Smooth muscle cell (in vitro differentiated cells): ENCODE measurements around the gene ODAD4. TPM values are rescaled to one million over a fixed set of nuclear protein-coding genes. Genes with fewer than 3 reads are reported as not detected.
A peak's percentile ranks its signal among the peaks of the same experiment; 100 is the strongest.

ENCODE experiments used
- DNase-seq: peaks from one replicate; lab custom pipeline; 2025; ENCODE audit not compliant: unreplicated experiment; lab: John Stamatoyannopoulos, UW
- H2AFZ ChIP-seq: fragments of 200-600 bp; sonication (generic); 2 replicates; pipeline ENCODE4 v1.6.0; 2016; ENCODE audit warnings: antibody characterized with exemption, low read depth, mild to moderate bottlenecking
- H3F3A ChIP-seq: fragments of 200-600 bp; sonication (generic); 2 replicates; pipeline ENCODE4 v1.6.0; 2017; ENCODE audit warnings: antibody characterized with exemption, low read depth
- H3K27ac ChIP-seq: fragments of 200-600 bp; sonication (generic); 2 replicates; pipeline ENCODE4 v1.5.1; 2016; ENCODE audit warnings: low read depth, mild to moderate bottlenecking
- H3K27me3 ChIP-seq: fragments of 200-600 bp; sonication (generic); 2 replicates; pipeline ENCODE4 v1.6.1; 2016; ENCODE audit warnings: low read depth, mild to moderate bottlenecking
- H3K36me3 ChIP-seq: fragments of 200-600 bp; sonication (generic); 2 replicates; pipeline ENCODE4 v1.5.1; 2016; ENCODE audit warnings: low read depth
- H3K4me1 ChIP-seq: fragments of 200-600 bp; sonication (generic); 2 replicates; pipeline ENCODE4 v1.5.1; 2016; ENCODE audit warnings: low read depth
- H3K4me2 ChIP-seq: fragments of 200-600 bp; sonication (generic); 2 replicates; pipeline ENCODE4 v1.6.0; 2016; ENCODE audit warnings: mild to moderate bottlenecking
- H3K4me3 ChIP-seq: fragments of 200-600 bp; sonication (generic); 2 replicates; pipeline ENCODE4 v1.5.1; 2016; ENCODE audit warnings: mild to moderate bottlenecking
- H3K79me2 ChIP-seq: fragments of 200-600 bp; sonication (generic); 2 replicates; pipeline ENCODE4 v1.6.0; 2016; ENCODE audit warnings: low read depth, mild to moderate bottlenecking
- H3K9ac ChIP-seq: fragments of 200-600 bp; sonication (generic); 2 replicates; pipeline ENCODE4 v1.6.0; 2016; ENCODE audit warnings: low read depth
- H3K9me3 ChIP-seq: fragments of 200-600 bp; sonication (generic); replicated peaks from 2 replicates; pipeline ENCODE4 v1.5.1; 2016; ENCODE audit warnings: low read depth
- H4K20me1 ChIP-seq: fragments of 200-600 bp; sonication (generic); 2 replicates; pipeline ENCODE4 v1.6.0; 2016; ENCODE audit warnings: low read depth
- WGBS: methylation state at CpG from one replicate; pipeline ENCODE4 v1.1.7; 2016; ENCODE audit warnings: low lambda C conversion rate; 5-methylcytosine and 5-hydroxymethylcytosine counted together
- polyA plus RNA-seq: library from polyadenylated mRNA; unstranded; fragments of >200 nt; fragmentation: Nextera tagmentation; extraction: Ambion mirVana; gene quantifications from 2 replicates; pipeline ENCODE4 v1.2.1, GENCODE V29; 2016
- total RNA-seq: library from RNA; depleted of rRNA; stranded (reverse); fragments of >200 nt; gene quantifications from 2 replicates; pipeline ENCODE4 v1.2.3, GENCODE V29; 2014
- TF ChIP-seq, protein P1 (sequence below): fragments of 200-600 bp; sonication (generic); IDR thresholded peaks from 2 replicates; pipeline ENCODE4 v1.5.1; 2017; ENCODE audit warnings: borderline replicate concordance, mild to moderate bottlenecking, antibody characterized with exemption; ENCODE audit not compliant: insufficient read depth, poor library complexity, severe bottlenecking

The ODAD4 gene
- total and polyA plus RNA-seq, 2 experiments from 2014 or later, result 1.5 to 3.2 TPM

DNA sequence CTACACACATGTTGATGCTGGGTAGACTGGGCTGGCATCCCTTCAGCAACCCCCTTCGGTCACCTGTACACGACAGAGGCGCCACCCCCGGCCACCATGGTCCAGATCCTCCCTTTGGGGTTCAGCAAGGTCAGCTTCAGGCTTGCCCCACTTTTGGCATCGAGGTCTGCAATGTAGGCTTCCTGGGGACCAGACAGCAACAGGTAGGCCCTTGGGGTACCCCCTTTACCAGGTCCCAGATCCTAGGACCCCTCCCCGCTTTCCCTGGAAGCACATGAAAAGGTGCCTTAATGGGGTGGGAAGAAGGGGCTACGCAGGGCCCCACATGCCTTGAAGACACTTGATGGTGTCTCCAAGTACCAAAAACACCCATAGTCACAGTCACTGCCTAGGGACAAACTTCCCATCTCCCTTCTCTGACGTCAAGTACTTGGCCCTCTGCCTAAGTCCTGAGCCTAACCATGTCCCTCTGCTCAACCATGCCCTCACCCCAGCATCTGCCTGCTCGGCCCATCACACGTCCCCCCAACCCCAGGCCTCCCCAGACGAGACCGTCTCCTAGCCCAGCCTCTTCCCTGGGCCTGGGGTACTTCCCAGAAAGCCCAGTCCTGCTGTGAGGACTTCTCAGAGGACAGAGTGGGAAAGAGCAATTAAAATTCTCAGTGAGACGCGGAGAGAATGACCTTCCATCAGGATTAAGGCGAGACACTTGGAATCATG lies 23.8 kb upstream of the ODAD4 start:
- no peak overlapping the region for H3K4me3 ChIP-seq
- peaks cover 48% of the 10 kb centered on the region for H4K20me1 ChIP-seq
- peaks cover 13% of the 10 kb centered on the region for H3F3A ChIP-seq
- peaks cover 19% of the 10 kb centered on the region for H3K79me2 ChIP-seq
- H3K27ac ChIP-seq, result peak overlapping the region; percentile 88
- 80% methylated on average over 15 of the region's 15 CpGs for WGBS
- H3K36me3 ChIP-seq, result peaks cover 4% of the 10 kb centered on the region
- DNase-seq, result no peak
- H3K4me2 ChIP-seq, result peak overlapping the region; percentile 8
- peaks cover 7% of the 10 kb centered on the region for H3K4me1 ChIP-seq
- H3K9ac ChIP-seq, result peak overlapping the region; percentile 45
- H3K27me3 ChIP-seq, result no peaks in the 10 kb centered on the region
- TF ChIP-seq, protein P1, sequence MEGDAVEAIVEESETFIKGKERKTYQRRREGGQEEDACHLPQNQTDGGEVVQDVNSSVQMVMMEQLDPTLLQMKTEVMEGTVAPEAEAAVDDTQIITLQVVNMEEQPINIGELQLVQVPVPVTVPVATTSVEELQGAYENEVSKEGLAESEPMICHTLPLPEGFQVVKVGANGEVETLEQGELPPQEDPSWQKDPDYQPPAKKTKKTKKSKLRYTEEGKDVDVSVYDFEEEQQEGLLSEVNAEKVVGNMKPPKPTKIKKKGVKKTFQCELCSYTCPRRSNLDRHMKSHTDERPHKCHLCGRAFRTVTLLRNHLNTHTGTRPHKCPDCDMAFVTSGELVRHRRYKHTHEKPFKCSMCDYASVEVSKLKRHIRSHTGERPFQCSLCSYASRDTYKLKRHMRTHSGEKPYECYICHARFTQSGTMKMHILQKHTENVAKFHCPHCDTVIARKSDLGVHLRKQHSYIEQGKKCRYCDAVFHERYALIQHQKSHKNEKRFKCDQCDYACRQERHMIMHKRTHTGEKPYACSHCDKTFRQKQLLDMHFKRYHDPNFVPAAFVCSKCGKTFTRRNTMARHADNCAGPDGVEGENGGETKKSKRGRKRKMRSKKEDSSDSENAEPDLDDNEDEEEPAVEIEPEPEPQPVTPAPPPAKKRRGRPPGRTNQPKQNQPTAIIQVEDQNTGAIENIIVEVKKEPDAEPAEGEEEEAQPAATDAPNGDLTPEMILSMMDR, result no peak
- H2AFZ ChIP-seq, result no peak overlapping the region
- H3K9me3 ChIP-seq, result no peaks in the 10 kb centered on the region

DNA sequence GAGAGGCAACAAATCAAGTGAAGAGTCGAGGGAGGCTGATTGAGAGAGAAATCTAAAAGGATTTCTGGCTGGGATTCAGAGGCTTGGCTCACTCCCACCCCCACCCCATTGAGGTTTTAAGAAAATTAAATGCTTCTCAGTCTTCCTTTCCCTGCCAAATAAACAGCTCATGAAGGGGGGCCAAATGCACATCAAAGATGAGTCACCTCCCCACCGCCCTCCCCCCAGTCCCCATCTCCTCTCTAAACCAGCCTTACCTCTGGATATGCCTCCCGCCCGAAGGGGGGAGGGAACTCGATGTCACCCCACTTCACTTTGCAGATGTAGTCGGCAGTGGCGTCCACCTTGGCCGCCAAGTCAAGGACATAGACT lies 23.2 kb upstream of the ODAD4 start:
- Histone ChIP-seq H3K4me2 (peak overlapping the region; percentile 8), H3K79me2 (peaks cover 25% of the 10 kb centered on the region), H3K4me3 (no peak overlapping the region), H3K27me3 (no peaks in the 10 kb centered on the region), H2AFZ (no peak overlapping the region), H3K36me3 (peaks cover 4% of the 10 kb centered on the region), H3K9ac (peak overlapping the region; percentile 45), H3F3A (peaks cover 18% of the 10 kb centered on the region), H3K4me1 (peaks cover 7% of the 10 kb centered on the region), H3K27ac (peak overlapping the region; percentile 88), H3K9me3 (no peaks in the 10 kb centered on the region), H4K20me1 (peaks cover 51% of the 10 kb centered on the region)
- WGBS, result 78% methylated on average over 8 of the region's 8 CpGs
- TF ChIP-seq, protein P1, result no peak
- DNase-seq, result no peak

DNA sequence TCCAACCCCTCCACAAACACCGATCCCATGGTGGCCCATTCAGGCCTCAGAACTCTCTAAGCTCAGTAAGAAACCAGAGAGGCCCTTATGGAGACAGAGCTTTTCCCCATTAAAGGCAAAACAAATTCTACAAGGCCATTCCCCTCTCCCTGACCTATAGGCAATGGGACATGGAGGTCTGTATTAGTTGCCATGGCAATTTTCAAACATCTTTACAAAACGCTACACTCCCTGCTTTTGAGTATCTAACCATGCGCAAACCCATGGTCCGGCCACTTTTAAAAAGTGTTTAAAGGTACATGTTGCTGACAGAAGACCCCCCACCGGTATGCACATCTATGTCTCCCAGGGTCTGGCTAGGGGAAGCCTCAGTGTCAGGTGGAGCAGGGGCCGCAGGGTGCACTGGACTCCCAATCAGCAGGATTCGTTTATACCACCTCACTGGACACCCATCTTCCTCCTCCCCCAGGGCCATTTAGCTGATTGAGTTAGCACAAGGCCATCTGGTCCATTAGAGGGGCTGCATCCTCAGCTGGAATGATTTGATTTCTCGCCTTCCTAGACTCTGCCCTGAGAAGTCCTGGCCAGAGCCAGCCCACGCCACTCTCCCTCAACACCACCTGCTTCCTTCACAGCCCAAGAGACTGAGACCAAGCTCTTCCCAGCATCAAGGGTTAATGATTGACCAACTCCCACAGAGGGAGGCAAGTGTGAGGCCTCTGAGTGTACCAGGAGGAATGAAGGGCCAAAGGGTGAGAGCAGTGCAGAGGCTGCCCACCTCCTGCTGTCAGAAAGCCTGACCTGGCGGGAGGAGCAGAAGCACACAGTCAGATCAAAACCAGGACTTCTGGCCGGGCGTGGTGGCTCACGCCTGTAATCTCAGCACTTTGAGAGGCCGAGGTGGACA lies 22.5 kb upstream of the ODAD4 start:
- Histone ChIP-seq H2AFZ (no peak overlapping the region), H3K27ac (peak overlapping the region; percentile 88), H3K27me3 (no peaks in the 10 kb centered on the region), H3K9ac (peak overlapping the region; percentile 45), H4K20me1 (peaks cover 58% of the 10 kb centered on the region), H3F3A (peaks cover 24% of the 10 kb centered on the region), H3K79me2 (peaks cover 32% of the 10 kb centered on the region), H3K9me3 (no peaks in the 10 kb centered on the region), H3K36me3 (peaks cover 4% of the 10 kb centered on the region), H3K4me2 (peak overlapping the region; percentile 8), H3K4me1 (peaks cover 7% of the 10 kb centered on the region), H3K4me3 (no peak overlapping the region)
- no peak for DNase-seq
- TF ChIP-seq, protein P1, result no peak
- WGBS, result 95% methylated on average over 14 of the region's 14 CpGs
